ENCODE measurements around the gene SEMA3D. TPM values are rescaled to one million over a fixed set of nuclear protein-coding genes. Genes with fewer than 3 reads are reported as not detected.

Gene SEMA3D
- total RNA-seq, 2 donors from 2014 or later, result 0.24 TPM; not detected in 1

DNA sequence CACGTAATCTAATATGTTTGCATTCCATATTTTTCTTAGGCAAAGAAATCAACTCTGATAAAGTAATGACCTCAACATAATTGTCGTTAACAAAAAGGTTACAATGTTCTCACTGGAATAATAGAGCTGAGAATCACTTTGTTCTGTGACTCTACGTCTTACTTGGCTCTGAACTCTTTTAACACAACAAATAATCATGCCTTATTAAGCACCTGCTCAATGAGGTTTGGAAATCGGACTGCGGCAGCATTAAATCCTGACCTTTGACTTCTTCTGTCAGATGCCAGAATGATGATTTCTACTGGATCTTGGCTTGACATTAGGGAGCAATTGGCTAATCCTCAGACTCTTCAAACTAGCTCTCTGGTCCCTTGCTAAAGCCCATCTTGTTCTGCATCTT lies 233.6 kb downstream of the SEMA3D start:
- peaks cover 6% of the 10 kb centered on the region for H3K27me3 Mint-ChIP-seq (ENCODE audit: low read depth)
- DNase-seq, result no peak
- no peaks in the 10 kb centered on the region for H3K36me3 Mint-ChIP-seq (ENCODE audit: insufficient read depth in 2 of 2)
- ATAC-seq (replicated peaks in 1 of 2), result no peak
- no peak overlapping the region for H3K27ac Mint-ChIP-seq
- no peak overlapping the region for H3K4me3 Mint-ChIP-seq
- H3K4me1 Mint-ChIP-seq (ENCODE audit: low read depth), result no peaks in the 10 kb centered on the region
- peaks cover 4 to 5% of the 10 kb centered on the region in 2 donors for H3K9me3 Mint-ChIP-seq

GRCh38 chr7:84950836-84951235 lies 236.0 kb downstream of the SEMA3D start:
- Mint-ChIP-seq H3K27ac (no peak overlapping the region), H3K27me3 (ENCODE audit: low read depth) (peaks cover 6% of the 10 kb centered on the region), H3K36me3 (ENCODE audit: insufficient read depth in 2 of 2) (no peaks in the 10 kb centered on the region), H3K4me3 (no peak overlapping the region), H3K9me3 (peaks cover 3 to 4% of the 10 kb centered on the region in 2 donors), H3K4me1 (ENCODE audit: low read depth) (no peaks in the 10 kb centered on the region)
- ATAC-seq (replicated peaks in 1 of 2) (no peak), DNase-seq (no peak)

DNA sequence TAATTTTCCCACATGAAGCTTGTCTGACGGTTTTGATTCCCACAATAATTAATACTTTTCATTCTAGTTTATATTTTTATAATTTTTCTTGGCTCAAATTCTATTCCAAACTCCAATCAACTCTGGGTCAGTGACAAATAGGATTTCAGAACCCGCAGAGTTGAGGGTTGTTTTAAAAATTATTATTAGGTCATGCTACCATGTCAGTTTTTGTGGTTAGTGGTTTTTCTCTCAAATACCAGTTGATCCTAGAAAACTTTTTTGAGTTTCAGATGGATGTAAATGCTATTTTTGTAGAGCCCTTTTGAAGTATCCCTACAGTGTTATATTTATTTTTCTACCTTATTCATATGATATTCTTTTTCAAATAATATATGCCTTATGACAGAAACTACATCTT lies 237.4 kb downstream of the SEMA3D start:
- DNase-seq (no peak), ATAC-seq (replicated peaks in 1 of 2) (no peak)
- Mint-ChIP-seq H3K27ac (no peak overlapping the region), H3K27me3 (ENCODE audit: low read depth) (peaks cover 6% of the 10 kb centered on the region), H3K4me1 (ENCODE audit: low read depth) (no peaks in the 10 kb centered on the region), H3K4me3 (no peak overlapping the region), H3K36me3 (ENCODE audit: insufficient read depth in 2 of 2) (no peaks in the 10 kb centered on the region), H3K9me3 (peaks cover 0 to 3% of the 10 kb centered on the region in 2 donors)

DNA sequence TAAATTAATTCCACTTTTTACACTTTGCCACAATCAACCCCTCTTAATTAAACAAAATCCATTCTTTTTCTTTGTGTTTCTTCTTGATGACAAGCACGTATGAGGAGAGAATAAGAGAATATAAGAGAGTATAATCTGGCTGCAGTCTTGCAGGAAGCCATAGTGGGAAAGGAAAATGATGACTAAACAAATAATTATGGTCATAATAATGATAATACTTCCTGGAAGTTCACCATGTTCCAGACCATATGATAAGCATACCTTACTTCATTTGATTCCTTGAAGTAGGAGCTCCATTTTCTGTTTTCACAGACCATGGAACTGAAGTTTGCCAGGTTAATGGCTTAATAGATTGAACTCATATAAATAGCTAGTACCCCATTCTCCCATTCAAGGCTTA lies 237.8 kb downstream of the SEMA3D start:
- H3K27me3 Mint-ChIP-seq (ENCODE audit: low read depth), result peaks cover 6% of the 10 kb centered on the region
- ATAC-seq (replicated peaks in 1 of 2) (no peak), DNase-seq (no peak)
- H3K9me3 Mint-ChIP-seq, result peaks cover 0 to 3% of the 10 kb centered on the region in 2 donors
- H3K4me1 Mint-ChIP-seq (ENCODE audit: low read depth), result no peaks in the 10 kb centered on the region
- no peaks in the 10 kb centered on the region for H3K36me3 Mint-ChIP-seq (ENCODE audit: insufficient read depth in 2 of 2)
- H3K4me3 Mint-ChIP-seq, result no peak overlapping the region
- no peak overlapping the region for H3K27ac Mint-ChIP-seq

GRCh38 chr7:84948634-84949033 lies 238.2 kb downstream of the SEMA3D start:
- H3K9me3 Mint-ChIP-seq, result peaks cover 0 to 3% of the 10 kb centered on the region in 2 donors
- no peak overlapping the region for H3K27ac Mint-ChIP-seq
- no peaks in the 10 kb centered on the region for H3K4me1 Mint-ChIP-seq (ENCODE audit: low read depth)
- no peaks in the 10 kb centered on the region for H3K36me3 Mint-ChIP-seq (ENCODE audit: insufficient read depth in 2 of 2)
- DNase-seq, result no peak
- ATAC-seq (replicated peaks in 1 of 2), result no peak
- H3K4me3 Mint-ChIP-seq, result no peak overlapping the region
- H3K27me3 Mint-ChIP-seq (ENCODE audit: low read depth), result peaks cover 6% of the 10 kb centered on the region

DNA sequence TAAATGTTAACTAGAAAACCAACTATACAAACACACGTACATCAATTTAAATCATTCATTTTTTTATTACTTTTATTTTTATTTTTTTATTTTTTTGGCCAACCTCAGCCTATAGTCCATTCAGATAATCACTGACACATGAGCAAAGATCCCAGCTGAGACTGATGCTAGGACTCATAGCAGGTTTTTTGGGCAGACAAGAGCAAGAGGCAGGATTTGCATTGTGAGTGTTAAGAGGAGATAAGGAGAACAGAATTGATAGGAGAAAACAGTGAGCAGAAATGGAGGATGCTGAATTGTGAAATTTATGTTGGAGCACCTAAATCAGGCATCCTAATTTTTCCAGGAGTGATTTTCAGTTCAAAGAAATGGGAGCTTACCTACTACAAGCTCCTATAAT lies 240.3 kb downstream of the SEMA3D start:
- Mint-ChIP-seq H3K27me3 (ENCODE audit: low read depth) (no peaks in the 10 kb centered on the region), H3K4me3 (no peak overlapping the region), H3K4me1 (ENCODE audit: low read depth) (no peaks in the 10 kb centered on the region), H3K27ac (no peak overlapping the region), H3K9me3 (no peaks in the 10 kb centered on the region), H3K36me3 (ENCODE audit: insufficient read depth in 2 of 2) (no peaks in the 10 kb centered on the region)
- ATAC-seq (replicated peaks in 1 of 2) (no peak), DNase-seq (no peak)

Data from activated T-cell treated with anti-CD3 and anti-CD28 coated beads, Interleukin-2, amount 50 U/mL, for 72 hours (primary cell).